GM21390 (cell line): ENCODE data around the gene RAB36.

Source experiments
- ATAC-seq: cut with Tn5 transposase; IDR thresholded peaks from one replicate; pipeline ENCODE4 v1.9.1; 2021; ENCODE audit not compliant: unreplicated experiment

RAB36 gene

GRCh38 chr22:23180893-23181720 lies 35.8 kb downstream of the RAB36 start:
- no peak for ATAC-seq

- no peak for ATAC-seq
These were observed 36.5 kb downstream of the RAB36 start for GRCh38 chr22:23181721-23182308.

GRCh38 chr22:23182309-23183060 lies 37.2 kb downstream of the RAB36 start:
- no peak for ATAC-seq

- no peak for ATAC-seq
These were observed 37.9 kb downstream of the RAB36 start for GRCh38 chr22:23183061-23183698.

- no peak for ATAC-seq
These were observed 39.0 kb downstream of the RAB36 start for GRCh38 chr22:23184100-23184763.

GRCh38 chr22:23184764-23185113 lies 39.5 kb downstream of the RAB36 start:
- ATAC-seq: no peak

- ATAC-seq: no peak
These were observed 41.9 kb downstream of the RAB36 start for GRCh38 chr22:23187211-23187610.

- no peak for ATAC-seq
These were observed 42.8 kb downstream of the RAB36 start for GRCh38 chr22:23187871-23188700.

GRCh38 chr22:23190526-23190925 lies 45.2 kb downstream of the RAB36 start:
- ATAC-seq: no peak

GRCh38 chr22:23192133-23192532 lies 46.9 kb downstream of the RAB36 start:
- no peak for ATAC-seq

GRCh38 chr22:23192558-23192957 lies 47.3 kb downstream of the RAB36 start:
- ATAC-seq: no peak

- ATAC-seq: no peak
These were observed 48.0 kb downstream of the RAB36 start for GRCh38 chr22:23193196-23193827.

GRCh38 chr22:23193882-23194281 lies 48.6 kb downstream of the RAB36 start:
- no peak for ATAC-seq

- no peak for ATAC-seq
These were observed 50.9 kb downstream of the RAB36 start for GRCh38 chr22:23196165-23196564.

- no peak for ATAC-seq
These were observed 52.6 kb downstream of the RAB36 start for GRCh38 chr22:23197836-23198235.

- ATAC-seq: no peak
These were observed 53.9 kb downstream of the RAB36 start for GRCh38 chr22:23199159-23199558.

- ATAC-seq: no peak
These were observed 55.6 kb downstream of the RAB36 start for GRCh38 chr22:23200898-23201297.

GRCh38 chr22:23202812-23203451 lies 57.7 kb downstream of the RAB36 start:
- ATAC-seq: no peak

- ATAC-seq: no peak
These were observed 58.3 kb downstream of the RAB36 start for GRCh38 chr22:23203452-23204124.
